Panc1 (cell line): ENCODE measurements around the gene FUT8.

Experiments used
- TF ChIP-seq, protein P1 (sequence below): fragments of 450-650 bp; IDR thresholded peaks from 2 replicates; pipeline ENCODE4 v1.5.1; 2017; ENCODE audit warnings: mild to moderate bottlenecking
- TF ChIP-seq, protein P2 (sequence below), 2 experiments: IDR thresholded peaks; 2 replicates each; pipeline ENCODE4 v1.6.1; 2011 to 2012; ENCODE audit warnings: low read depth in 2 of 2, control low read depth in 1 of 2, low read length in 1 of 2, mild to moderate bottlenecking in 1 of 2, moderate library complexity in 1 of 2; ENCODE audit not compliant: insufficient read depth in 1 of 2

DNA sequence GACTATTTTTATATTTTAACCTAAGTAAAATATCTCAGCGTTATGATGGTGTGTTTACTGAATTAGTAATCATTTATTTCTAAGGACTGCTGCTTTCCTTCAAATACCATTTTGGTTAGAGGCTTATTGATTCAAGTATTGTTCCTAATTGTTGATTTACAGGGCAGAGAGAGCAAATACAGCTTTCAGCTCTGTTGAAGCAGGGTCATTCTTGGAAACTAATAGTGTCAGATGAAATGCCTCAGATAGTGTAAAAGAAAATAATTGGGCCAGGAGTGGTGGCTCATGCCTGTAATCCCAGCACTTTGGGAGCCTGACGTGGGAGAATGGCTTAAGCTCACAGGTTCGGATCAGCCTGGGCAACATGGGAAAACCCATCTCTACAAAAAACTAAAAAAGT, 249.3 kb downstream of the FUT8 start:
- TF ChIP-seq, protein P1, sequence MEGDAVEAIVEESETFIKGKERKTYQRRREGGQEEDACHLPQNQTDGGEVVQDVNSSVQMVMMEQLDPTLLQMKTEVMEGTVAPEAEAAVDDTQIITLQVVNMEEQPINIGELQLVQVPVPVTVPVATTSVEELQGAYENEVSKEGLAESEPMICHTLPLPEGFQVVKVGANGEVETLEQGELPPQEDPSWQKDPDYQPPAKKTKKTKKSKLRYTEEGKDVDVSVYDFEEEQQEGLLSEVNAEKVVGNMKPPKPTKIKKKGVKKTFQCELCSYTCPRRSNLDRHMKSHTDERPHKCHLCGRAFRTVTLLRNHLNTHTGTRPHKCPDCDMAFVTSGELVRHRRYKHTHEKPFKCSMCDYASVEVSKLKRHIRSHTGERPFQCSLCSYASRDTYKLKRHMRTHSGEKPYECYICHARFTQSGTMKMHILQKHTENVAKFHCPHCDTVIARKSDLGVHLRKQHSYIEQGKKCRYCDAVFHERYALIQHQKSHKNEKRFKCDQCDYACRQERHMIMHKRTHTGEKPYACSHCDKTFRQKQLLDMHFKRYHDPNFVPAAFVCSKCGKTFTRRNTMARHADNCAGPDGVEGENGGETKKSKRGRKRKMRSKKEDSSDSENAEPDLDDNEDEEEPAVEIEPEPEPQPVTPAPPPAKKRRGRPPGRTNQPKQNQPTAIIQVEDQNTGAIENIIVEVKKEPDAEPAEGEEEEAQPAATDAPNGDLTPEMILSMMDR, result no peak
- TF ChIP-seq, protein P2, sequence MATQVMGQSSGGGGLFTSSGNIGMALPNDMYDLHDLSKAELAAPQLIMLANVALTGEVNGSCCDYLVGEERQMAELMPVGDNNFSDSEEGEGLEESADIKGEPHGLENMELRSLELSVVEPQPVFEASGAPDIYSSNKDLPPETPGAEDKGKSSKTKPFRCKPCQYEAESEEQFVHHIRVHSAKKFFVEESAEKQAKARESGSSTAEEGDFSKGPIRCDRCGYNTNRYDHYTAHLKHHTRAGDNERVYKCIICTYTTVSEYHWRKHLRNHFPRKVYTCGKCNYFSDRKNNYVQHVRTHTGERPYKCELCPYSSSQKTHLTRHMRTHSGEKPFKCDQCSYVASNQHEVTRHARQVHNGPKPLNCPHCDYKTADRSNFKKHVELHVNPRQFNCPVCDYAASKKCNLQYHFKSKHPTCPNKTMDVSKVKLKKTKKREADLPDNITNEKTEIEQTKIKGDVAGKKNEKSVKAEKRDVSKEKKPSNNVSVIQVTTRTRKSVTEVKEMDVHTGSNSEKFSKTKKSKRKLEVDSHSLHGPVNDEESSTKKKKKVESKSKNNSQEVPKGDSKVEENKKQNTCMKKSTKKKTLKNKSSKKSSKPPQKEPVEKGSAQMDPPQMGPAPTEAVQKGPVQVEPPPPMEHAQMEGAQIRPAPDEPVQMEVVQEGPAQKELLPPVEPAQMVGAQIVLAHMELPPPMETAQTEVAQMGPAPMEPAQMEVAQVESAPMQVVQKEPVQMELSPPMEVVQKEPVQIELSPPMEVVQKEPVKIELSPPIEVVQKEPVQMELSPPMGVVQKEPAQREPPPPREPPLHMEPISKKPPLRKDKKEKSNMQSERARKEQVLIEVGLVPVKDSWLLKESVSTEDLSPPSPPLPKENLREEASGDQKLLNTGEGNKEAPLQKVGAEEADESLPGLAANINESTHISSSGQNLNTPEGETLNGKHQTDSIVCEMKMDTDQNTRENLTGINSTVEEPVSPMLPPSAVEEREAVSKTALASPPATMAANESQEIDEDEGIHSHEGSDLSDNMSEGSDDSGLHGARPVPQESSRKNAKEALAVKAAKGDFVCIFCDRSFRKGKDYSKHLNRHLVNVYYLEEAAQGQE (IDR thresholded peaks at IDR 0.05; ENCODE audit: insufficient read depth in 1 of 2, low read depth in 2 of 2, low read length in 1 of 2), result no peak
